T-helper 1 cell treated with Interleukin-12 subunit alpha and Interleukin-12 subunit beta and Interleukin-4 antibody, amounts not matched to agents 30 ng/mL and 1 ng/mL, for 36 hours (primary cell): ENCODE results near the gene NCAM2. TPM values are rescaled to one million over a fixed set of nuclear protein-coding genes. Genes with fewer than 3 reads are reported as not detected.

Experiments used
- intact Hi-C: fragments of 100-400 bp; cut with micrococcal nuclease; formaldehyde crosslinking; loops from one replicate; pipeline ENCODE4 v1.15.1; 2024
- total RNA-seq: library from RNA; stranded (reverse); gene quantifications from 2 replicates; pipeline ENCODE4 v1.2.3, GENCODE V29; 2022

The NCAM2 gene
- total RNA-seq, 1 donor from 2014 or later, result not detected

GRCh38 chr21:21028275-21028820 is 30.1 kb downstream of the NCAM2 start:
- intact Hi-C loops, result no loop called here

DNA sequence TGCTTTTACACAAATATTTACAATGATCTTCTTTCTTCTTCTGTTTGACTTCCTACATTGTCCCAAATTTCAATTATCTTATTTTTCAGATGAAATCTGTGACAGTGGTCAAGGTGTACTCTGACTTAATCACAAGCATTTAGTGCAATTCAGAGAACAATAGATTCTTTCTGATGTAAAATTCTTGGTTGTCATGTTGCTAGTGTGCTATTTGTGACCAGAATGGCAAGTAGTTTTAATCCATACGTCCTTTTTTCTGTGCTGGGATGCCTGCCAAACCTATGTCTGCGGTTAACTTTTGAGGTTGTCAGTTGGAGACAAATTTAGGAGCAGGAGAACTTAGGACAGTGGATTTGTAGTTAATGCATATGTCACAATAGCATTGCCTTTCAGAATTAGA is 31.0 kb downstream of the NCAM2 start:
- intact Hi-C loops, result no loop called here

DNA sequence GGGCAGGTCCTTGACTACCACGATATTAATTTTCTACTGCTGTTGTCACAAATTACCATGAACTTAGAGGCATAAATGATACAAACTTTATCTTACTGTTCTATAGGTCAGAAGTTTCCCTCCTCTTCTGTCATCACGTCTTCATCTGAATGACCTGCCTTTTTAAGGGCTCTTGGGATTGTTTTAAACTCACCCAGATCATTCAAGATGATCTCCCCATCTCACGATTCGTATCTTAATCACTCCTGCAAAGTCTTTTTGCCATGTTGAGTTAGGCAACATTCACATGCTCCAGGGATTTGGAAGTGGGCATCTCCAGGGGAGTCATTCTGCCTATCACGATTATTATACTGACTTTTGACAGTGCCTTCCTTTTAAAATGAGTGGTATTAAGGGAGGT is 32.1 kb downstream of the NCAM2 start:
- intact Hi-C loops, result no loop called here

DNA sequence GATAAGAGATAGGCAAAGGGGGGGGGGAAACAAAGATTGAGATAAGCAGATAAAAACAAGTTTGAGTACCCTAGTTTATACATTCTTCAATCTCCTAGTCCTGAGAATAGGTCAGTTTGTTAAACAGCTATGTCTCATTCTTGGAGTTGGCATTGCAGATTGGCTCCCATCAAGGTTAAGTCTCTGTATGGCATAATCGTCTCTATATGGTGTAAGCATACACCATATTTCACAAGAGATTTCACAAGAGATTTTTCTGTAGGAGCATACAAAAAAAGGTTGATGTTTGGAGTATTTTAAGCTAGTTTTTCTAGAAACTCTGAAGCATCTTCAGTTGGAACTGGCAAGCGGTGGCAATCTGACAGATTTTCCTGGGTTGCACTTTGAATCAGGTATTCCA is 35.8 kb downstream of the NCAM2 start:
- intact Hi-C loops, result no loop called here

- intact Hi-C loops, result no loop called here
Measured at GRCh38 chr21:21039624-21040170, 41.5 kb downstream of the NCAM2 start.

GRCh38 chr21:21045518-21045917 is 47.3 kb downstream of the NCAM2 start:
- intact Hi-C loops, result no loop called here

- intact Hi-C loops, result no loop called here
Measured at GRCh38 chr21:21046063-21046462, 47.9 kb downstream of the NCAM2 start.

GRCh38 chr21:21051109-21052055 is 53.2 kb downstream of the NCAM2 start:
- intact Hi-C loops, result no loop called here

DNA sequence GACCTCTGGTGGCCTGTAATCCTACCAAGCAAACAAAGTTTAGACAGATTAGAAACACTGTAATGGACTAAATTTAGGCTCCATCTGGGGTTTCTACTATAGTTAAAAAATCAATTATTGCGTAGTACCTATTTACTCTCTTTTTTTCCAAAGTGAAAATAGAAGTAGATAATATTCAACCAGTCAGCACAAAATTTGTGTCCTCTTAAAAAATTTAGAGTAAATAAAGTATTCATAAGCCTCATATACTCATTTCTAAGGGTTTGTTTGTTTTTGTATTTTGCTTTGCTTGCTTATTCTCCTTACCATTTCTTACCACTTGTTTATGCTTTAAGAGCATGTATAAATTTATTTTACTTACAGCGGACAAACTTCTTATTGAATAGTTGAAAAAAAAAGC is 54.5 kb downstream of the NCAM2 start:
- intact Hi-C loops, result no loop called here

DNA sequence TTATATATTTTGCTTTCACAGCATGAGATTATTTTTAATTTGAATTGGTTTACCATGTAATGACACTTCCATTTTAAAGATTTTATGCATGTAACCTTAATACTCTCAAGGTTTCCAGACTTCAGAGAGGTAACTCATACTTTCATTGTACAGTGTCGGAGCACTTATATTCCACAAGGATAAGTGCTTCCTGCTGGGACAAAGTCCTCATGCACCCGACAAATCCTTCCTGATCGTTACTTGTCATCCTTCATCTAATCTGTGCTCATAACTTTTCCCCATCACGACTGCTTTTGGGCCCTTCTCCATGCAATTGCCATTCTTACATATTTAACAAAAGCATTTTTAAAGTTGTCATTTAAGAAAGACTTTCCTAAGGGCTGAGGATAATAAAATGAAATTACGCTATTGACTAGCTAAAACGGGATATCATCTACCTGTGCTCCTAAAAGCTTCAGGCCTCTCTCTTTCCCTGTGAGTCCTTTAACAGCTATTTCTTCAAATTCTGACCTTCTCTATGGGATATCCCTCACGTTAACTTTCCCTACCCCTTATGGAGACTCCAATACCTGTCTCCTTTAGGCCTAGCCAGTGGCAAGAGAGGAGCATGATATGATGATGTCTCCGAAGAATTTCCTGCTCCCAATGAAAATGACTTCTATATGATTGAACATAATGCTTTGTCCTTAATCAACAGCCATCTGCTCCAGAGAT is 59.3 kb downstream of the NCAM2 start:
- intact Hi-C loops, result no loop called here

- intact Hi-C loops, result no loop called here
Measured at GRCh38 chr21:21063828-21064227, 65.6 kb downstream of the NCAM2 start.

DNA sequence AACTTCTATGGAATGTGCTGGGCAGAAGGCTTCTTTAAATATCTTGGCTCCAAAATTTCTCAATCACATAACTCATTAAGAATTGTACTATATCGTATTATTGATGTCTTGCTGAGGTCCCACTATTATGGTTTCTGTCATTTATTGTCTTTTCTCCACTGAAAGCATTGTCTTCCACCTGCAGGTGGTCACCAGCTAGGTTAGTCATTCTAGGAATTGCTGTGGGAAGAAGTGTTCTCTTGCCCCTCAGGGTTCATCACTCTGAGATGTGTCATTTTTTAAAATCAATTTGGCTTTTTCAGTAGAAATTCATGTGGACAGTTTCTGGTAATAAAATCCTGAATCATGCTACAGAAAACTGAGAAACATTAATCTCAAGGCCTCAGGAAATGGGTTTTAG is 66.1 kb downstream of the NCAM2 start:
- intact Hi-C loops, result no loop called here

GRCh38 chr21:21067375-21067774 is 69.2 kb downstream of the NCAM2 start:
- intact Hi-C loops, result no loop called here

DNA sequence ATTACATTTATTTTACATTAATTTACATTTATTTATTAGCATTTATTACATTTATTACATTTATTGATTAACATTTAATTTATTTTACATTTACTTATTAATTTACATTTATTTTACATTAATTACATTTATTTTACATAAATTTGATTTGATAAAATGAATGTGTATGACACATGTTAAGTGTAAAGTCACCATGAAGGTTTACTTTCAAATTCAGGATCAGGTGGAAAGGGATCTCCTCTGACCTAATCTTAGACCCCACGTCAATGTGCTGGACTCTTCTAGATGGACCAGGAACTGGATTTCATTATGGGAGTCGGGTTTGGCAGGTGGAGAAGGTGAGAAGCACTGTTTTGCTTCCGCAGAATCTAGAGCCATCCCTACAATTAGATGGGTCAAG is 76.1 kb downstream of the NCAM2 start:
- intact Hi-C loops, result no loop called here

- intact Hi-C loops, result no loop called here
Measured at GRCh38 chr21:21076051-21076450, 77.8 kb downstream of the NCAM2 start.

- intact Hi-C loops, result no loop called here
Measured at GRCh38 chr21:21076491-21076890, 78.3 kb downstream of the NCAM2 start.

DNA sequence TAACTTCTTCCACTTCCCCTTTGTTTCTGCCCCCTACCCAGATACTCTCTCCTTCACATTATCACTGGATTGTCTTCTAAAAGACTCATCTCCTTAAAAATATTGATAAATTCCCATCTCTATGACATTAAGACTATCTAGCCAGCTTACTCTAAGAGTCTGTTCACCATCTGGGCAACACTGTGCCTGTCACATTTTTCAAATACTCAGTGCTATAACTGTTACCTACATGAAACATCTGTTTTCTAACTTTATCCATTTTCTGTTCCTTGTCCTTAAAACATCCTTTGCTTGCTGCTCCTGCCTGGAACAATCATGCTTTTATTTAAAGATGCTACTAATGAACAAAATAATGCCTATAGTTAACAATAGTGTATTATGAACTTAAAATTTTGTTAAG is 81.4 kb downstream of the NCAM2 start:
- intact Hi-C loops, result no loop called here

DNA sequence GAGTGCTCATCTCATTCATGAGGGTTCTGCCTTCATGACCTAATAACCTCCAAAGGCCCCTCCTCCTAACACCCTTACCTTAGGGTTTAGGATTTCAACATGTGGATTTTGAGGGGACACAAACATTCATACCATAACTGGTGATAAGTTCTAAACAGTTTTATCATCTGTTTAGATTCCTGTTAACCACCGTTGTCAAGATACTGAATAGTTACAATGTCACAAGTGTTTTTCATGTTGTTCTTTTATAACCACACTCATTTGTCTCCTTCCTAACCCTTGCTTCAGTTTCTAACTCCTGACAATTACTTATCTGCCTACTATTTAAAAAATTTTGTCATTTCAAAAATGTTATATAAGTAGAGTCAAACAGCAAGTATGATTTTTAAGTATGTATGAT is 86.0 kb downstream of the NCAM2 start:
- intact Hi-C loops, result no loop called here

GRCh38 chr21:21085206-21085605 is 87.0 kb downstream of the NCAM2 start:
- intact Hi-C loops, result no loop called here

DNA sequence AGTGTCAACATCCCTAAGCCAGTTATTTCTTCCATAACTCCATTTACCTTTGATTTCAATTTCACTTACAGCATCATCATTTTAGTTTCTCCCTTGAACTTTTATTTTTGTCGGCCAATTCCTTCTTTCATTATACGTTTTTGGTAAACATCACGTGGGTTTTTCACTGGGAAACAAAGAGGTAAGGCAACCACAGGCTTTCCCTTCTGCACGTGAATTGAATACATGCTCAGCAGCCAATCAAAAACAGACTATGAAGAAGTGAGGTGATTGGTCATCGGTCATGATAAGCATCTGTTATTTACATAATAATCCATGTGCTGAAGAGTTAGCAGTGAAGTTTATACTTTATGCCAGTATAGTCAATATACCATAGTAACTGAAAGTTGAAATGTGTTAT is 98.7 kb downstream of the NCAM2 start:
- intact Hi-C loops, result no loop called here

DNA sequence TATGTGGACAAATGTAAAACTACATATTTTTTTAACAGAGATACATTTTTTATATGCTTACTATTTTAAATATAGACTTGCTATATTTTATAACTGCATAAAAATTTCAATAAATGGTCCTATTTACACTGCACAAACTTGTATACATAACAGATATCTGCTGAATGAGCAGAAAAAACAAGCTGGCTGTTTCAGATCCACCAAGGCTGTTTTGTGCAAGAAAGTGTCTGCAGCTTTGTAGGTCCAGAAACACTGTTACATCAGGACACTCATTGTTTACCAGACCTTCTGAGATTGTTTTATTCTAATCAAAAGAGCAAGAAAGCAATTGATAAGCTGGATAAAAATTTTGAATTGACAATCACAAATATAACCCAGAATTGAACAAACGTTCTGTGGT is 99.3 kb downstream of the NCAM2 start:
- intact Hi-C loops, result no loop called here

DNA sequence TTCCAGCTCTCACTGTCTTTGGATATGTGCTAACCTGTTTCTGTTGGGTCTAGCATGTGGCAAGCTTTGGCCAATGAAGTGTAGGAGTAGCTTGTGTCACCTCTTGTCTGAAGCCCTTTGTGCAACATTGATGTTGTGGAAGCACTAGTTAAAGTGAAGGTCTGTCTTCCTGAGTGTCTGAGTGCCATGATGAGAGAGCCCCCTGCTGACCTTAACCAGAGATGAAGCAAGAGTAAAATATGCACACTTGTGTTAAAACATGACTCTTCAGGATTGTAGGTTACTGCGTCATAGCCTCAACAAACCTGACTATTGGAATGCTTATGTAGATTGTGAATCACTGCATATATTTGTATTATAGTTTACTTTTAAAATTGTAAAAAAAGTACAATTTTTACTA is 103.7 kb downstream of the NCAM2 start:
- intact Hi-C loops, result no loop called here
